Mesenteric fat pad (tissue), 1 donor: ENCODE data around the gene MYRFL. TPM values are rescaled to one million over a fixed set of nuclear protein-coding genes. Genes with fewer than 3 reads are reported as not detected.

ENCODE experiments used
- total RNA-seq: library from RNA; stranded (reverse); fragmentation: NEBNext Ultra II Directional; extraction: Animal tissue kit (Norgen Biotek cat#: 25700); gene quantifications from one replicate; pipeline ENCODE4 v1.2.1, GENCODE V29; 2021
- donor health status: DM: yes; HTN: yes; CAD: no.

The MYRFL gene
- total RNA-seq, 1 donor from 2014 or later, result 0.19 TPM

Other genes starting within 250 kb of the MYRFL start
- 154 TPM for gene CCT2, start 239.8 kb upstream of the MYRFL start, total RNA-seq
- not detected for gene LRRC10, start 214.3 kb upstream of the MYRFL start, total RNA-seq
- gene BEST3, start 125.9 kb upstream of the MYRFL start, total RNA-seq, result not detected
- 9.4 TPM for gene RAB3IP, start 86.4 kb upstream of the MYRFL start, total RNA-seq